ENCODE measurements around the gene AGXT2.
A peak's percentile ranks its signal among the peaks of the same experiment; 100 is the strongest.
"Not testable (repeated sequence)": the region's sequence is repeated elsewhere in the genome, so short reads cannot be mapped to it uniquely, and the experiment has no call there.

The AGXT2 gene

GRCh38 chr5:35010676-35011075 is 37.1 kb downstream of the AGXT2 start:
- no peak for DNase-seq

GRCh38 chr5:35009657-35010056 is 38.1 kb downstream of the AGXT2 start:
- no peak for DNase-seq

- no peak for DNase-seq
Measured at GRCh38 chr5:35009019-35009418, 38.7 kb downstream of the AGXT2 start.

- DNase-seq, result no peak
Measured at GRCh38 chr5:35004771-35005170, 43.0 kb downstream of the AGXT2 start.

GRCh38 chr5:35004200-35004599 is 43.5 kb downstream of the AGXT2 start:
- no peak for DNase-seq

- DNase-seq, result peak; percentile 12
Measured at GRCh38 chr5:35003018-35003957, 44.5 kb downstream of the AGXT2 start.

GRCh38 chr5:35002459-35002858 is 45.3 kb downstream of the AGXT2 start:
- no peak for DNase-seq

- DNase-seq, result no peak
Measured at GRCh38 chr5:35001842-35002241, 45.9 kb downstream of the AGXT2 start.

GRCh38 chr5:34998058-34998789 is 49.5 kb downstream of the AGXT2 start:
- no peak for DNase-seq

- DNase-seq, result no peak
Measured at GRCh38 chr5:34996261-34996660, 51.5 kb downstream of the AGXT2 start.

GRCh38 chr5:34993951-34994350 is 53.8 kb downstream of the AGXT2 start:
- DNase-seq, result no peak

GRCh38 chr5:34991486-34992238 is 56.1 kb downstream of the AGXT2 start:
- DNase-seq, result no peak

- DNase-seq, result no peak
Measured at GRCh38 chr5:34986965-34987364, 60.8 kb downstream of the AGXT2 start.

GRCh38 chr5:34982823-34983222 is 64.9 kb downstream of the AGXT2 start:
- DNase-seq, result no peak

GRCh38 chr5:34978681-34979080 is 69.1 kb downstream of the AGXT2 start:
- no peak for DNase-seq

- no peak for DNase-seq
Measured at GRCh38 chr5:34977934-34978613, 69.7 kb downstream of the AGXT2 start.

- DNase-seq, result no peak
Measured at GRCh38 chr5:34976347-34976746, 71.4 kb downstream of the AGXT2 start.

GRCh38 chr5:34971655-34972054 is 76.1 kb downstream of the AGXT2 start:
- DNase-seq, result not testable (repeated sequence)

GRCh38 chr5:34970552-34970951 is 77.2 kb downstream of the AGXT2 start:
- DNase-seq, result no peak

GRCh38 chr5:34968258-34968657 is 79.5 kb downstream of the AGXT2 start:
- no peak for DNase-seq

- no peak for DNase-seq
Measured at GRCh38 chr5:34967540-34967939, 80.2 kb downstream of the AGXT2 start.

GRCh38 chr5:34959323-34959722 is 88.4 kb downstream of the AGXT2 start:
- DNase-seq, result no peak

All from NCI-H187 treated with DMSO at 0.1 percent for 48 hours (cell line).